PC-3 (cell line): ENCODE measurements around the gene DUSP28. TPM values are rescaled to one million over a fixed set of nuclear protein-coding genes. Genes with fewer than 3 reads are reported as not detected.

Source experiments
- ATAC-seq: fragments of 200-7000 bp; cut with Tn5 transposase; 2 replicates; pipeline ENCODE4 v1.9.1; 2020; ENCODE audit warnings: mild to moderate bottlenecking, moderate library complexity
- BruUV-seq: library from RNA; stranded (reverse); fragments of 400-500 nt; replicated peaks from 2 replicates; lab custom pipeline; 2021; lab: Mats Ljungman, UMichigan
- CTCF ChIA-PET: fragments of 300-600 bp; sonication (Branson Sonifier 250); formaldehyde crosslinking; loops from one replicate; lab custom pipeline; 2022; ENCODE audit warnings: antibody characterized with exemption; lab: Charles Lee
- POLR2A ChIA-PET: fragments of 300-600 bp; sonication (Branson Sonifier 250); formaldehyde crosslinking; loops from one replicate; lab custom pipeline; 2022; ENCODE audit warnings: antibody characterized with exemption; ENCODE audit not compliant: unreplicated experiment; lab: Charles Lee
- DNase-seq: peaks from one replicate; pipeline ENCODE4 v3.0.0-alpha.2; 2015
- H2AFZ ChIP-seq: fragments of 300-600 bp; sonication (generic); 2 replicates; pipeline ENCODE4 v1.6.0; 2016; ENCODE audit warnings: antibody characterized with exemption, low read length
- H3F3A ChIP-seq: fragments of 300-600 bp; sonication (generic); one replicate; pipeline ENCODE4 v1.6.0; 2017; ENCODE audit warnings: antibody characterized with exemption, low read length, control low read depth, mild to moderate bottlenecking; ENCODE audit not compliant: unreplicated experiment
- H3K27ac ChIP-seq: fragments of 300-600 bp; sonication (generic); 2 replicates; pipeline ENCODE4 v1.5.1; 2016; ENCODE audit warnings: mild to moderate bottlenecking, low read length
- H3K27me3 ChIP-seq: fragments of 300-600 bp; sonication (generic); 2 replicates; pipeline ENCODE4 v1.6.1; 2016; ENCODE audit warnings: low read length, mixed read lengths
- H3K36me3 ChIP-seq: fragments of 300-600 bp; sonication (generic); 2 replicates; pipeline ENCODE4 v1.6.1; 2016; ENCODE audit warnings: low read depth, mixed run types, low read length, mixed read lengths
- H3K4me1 ChIP-seq: fragments of 300-600 bp; sonication (generic); 2 replicates; pipeline ENCODE4 v1.5.1; 2016; ENCODE audit warnings: low read length; ENCODE audit not compliant: insufficient read depth
- H3K4me2 ChIP-seq: fragments of 300-600 bp; sonication (generic); 2 replicates; pipeline ENCODE4 v1.6.0; 2016; ENCODE audit warnings: low read length
- H3K4me3 ChIP-seq: fragments of 300-600 bp; sonication (generic); 2 replicates; pipeline ENCODE4 v1.5.1; 2016; ENCODE audit warnings: mild to moderate bottlenecking, low read length, mixed read lengths
- H3K79me2 ChIP-seq: fragments of 300-600 bp; sonication (generic); 2 replicates; pipeline ENCODE4 v1.6.1; 2017; ENCODE audit warnings: low read length, mixed read lengths
- H3K9ac ChIP-seq: fragments of 300-600 bp; sonication (generic); 2 replicates; pipeline ENCODE4 v1.6.0; 2016; ENCODE audit warnings: mild to moderate bottlenecking, low read length
- H3K9me2 ChIP-seq: fragments of 300-600 bp; sonication (generic); replicated peaks from 2 replicates; pipeline ENCODE4 v1.6.1; 2016; ENCODE audit warnings: mixed run types, low read length, mixed read lengths
- H3K9me3 ChIP-seq: fragments of 300-600 bp; sonication (generic); 2 replicates; pipeline ENCODE4 v1.6.1; 2016; ENCODE audit warnings: low read length, mixed read lengths
- H4K20me1 ChIP-seq: fragments of 300-600 bp; sonication (generic); 2 replicates; pipeline ENCODE4 v1.6.1; 2016; ENCODE audit warnings: low read length, mixed read lengths
- CTCF ChIP-seq: fragments of 300-600 bp; sonication (generic); conservative IDR thresholded peaks from 2 replicates; pipeline ENCODE4 v1.5.1; 2017; ENCODE audit warnings: antibody characterized with exemption, low read depth, mild to moderate bottlenecking, low read length
- EZH2 ChIP-seq: fragments of 300-600 bp; sonication (generic); IDR thresholded peaks from one replicate; pipeline ENCODE4 v1.6.1; 2017; ENCODE audit warnings: antibody characterized with exemption, mild to moderate bottlenecking, low read length; ENCODE audit not compliant: unreplicated experiment
- EZH2phosphoT487 ChIP-seq: fragments of 300-600 bp; sonication (generic); IDR thresholded peaks from 2 replicates; pipeline ENCODE4 v1.6.1; 2018; ENCODE audit warnings: mild to moderate bottlenecking, antibody characterized with exemption, low read length, borderline replicate concordance
- intact Hi-C: fragments of 100-400 bp; cut with micrococcal nuclease; formaldehyde crosslinking; loops from 2 replicates; pipeline ENCODE4 v1.9.0; 2023
- total RNA-seq: library from RNA; depleted of rRNA; stranded (reverse); fragments of >200 nt; gene quantifications from 2 replicates; pipeline ENCODE4 v1.2.3, GENCODE V29; 2014

Gene DUSP28
- total RNA-seq, 1 experiment from 2014 or later: 8.3 TPM

GRCh38 chr2:240573516-240574385, 13.6 kb downstream of the DUSP28 start:
- Histone ChIP-seq H3F3A (no peaks in the 10 kb centered on the region), H3K27ac (no peak overlapping the region), H4K20me1 (no peaks in the 10 kb centered on the region), H3K36me3 (peaks cover 4% of the 10 kb centered on the region; the same call in 1 of the 2 replicates), H3K4me2 (no peak overlapping the region), H3K27me3 (no peaks in the 10 kb centered on the region), H3K79me2 (peaks cover 37% of the 10 kb centered on the region), H3K4me1 (peaks cover 15% of the 10 kb centered on the region), H3K9me3 (no peaks in the 10 kb centered on the region), H3K9ac (no peak overlapping the region), H2AFZ (no peak overlapping the region), H3K9me2 (no peaks in the 10 kb centered on the region), H3K4me3 (no peak overlapping the region)
- ATAC-seq (no peak), DNase-seq (no peak)
- ChIA-PET POLR2A (no interaction called here), CTCF (no interaction called here)
- intact Hi-C loops: no loop called here
- no TSS peak for BruUV-seq
- TF ChIP-seq EZH2phosphoT487 (no peak), EZH2 (no peak)

- Histone ChIP-seq H3K4me1 (peaks cover 19% of the 10 kb centered on the region), H3K9me2 (no peaks in the 10 kb centered on the region), H3K27ac (no peak overlapping the region), H3K79me2 (peaks cover 33% of the 10 kb centered on the region), H2AFZ (no peak overlapping the region), H3K9ac (no peak overlapping the region), H3K27me3 (no peaks in the 10 kb centered on the region), H3F3A (no peaks in the 10 kb centered on the region), H4K20me1 (no peaks in the 10 kb centered on the region), H3K36me3 (peaks cover 4% of the 10 kb centered on the region; the same call in 1 of the 2 replicates), H3K4me3 (no peak overlapping the region), H3K9me3 (no peaks in the 10 kb centered on the region), H3K4me2 (no peak overlapping the region)
- ChIA-PET CTCF (no interaction called here), POLR2A (no interaction called here)
- BruUV-seq: no TSS peak
- DNase-seq (no peak), ATAC-seq (no peak)
- intact Hi-C loops: no loop called here
- no peak for TF ChIP-seq CTCF
- no peak for TF ChIP-seq EZH2
- no peak for TF ChIP-seq EZH2phosphoT487
Measured at GRCh38 chr2:240574386-240575100, 14.4 kb downstream of the DUSP28 start.

GRCh38 chr2:240575101-240575965, 15.2 kb downstream of the DUSP28 start:
- no peaks in the 10 kb centered on the region for H3K27me3 ChIP-seq
- no TSS peak for BruUV-seq
- H3K4me1 ChIP-seq: peaks cover 21% of the 10 kb centered on the region
- ChIA-PET POLR2A (no interaction called here), CTCF (no interaction called here)
- no peak for DNase-seq
- TF ChIP-seq EZH2phosphoT487 (no peak), EZH2 (no peak), CTCF (no peak)
- no peak overlapping the region for H2AFZ ChIP-seq
- no peak overlapping the region for H3K9ac ChIP-seq
- H3K36me3 ChIP-seq: peaks cover 4% of the 10 kb centered on the region; the same call in 1 of the 2 replicates
- H3K79me2 ChIP-seq: peaks cover 26% of the 10 kb centered on the region
- H4K20me1 ChIP-seq: no peaks in the 10 kb centered on the region
- no peak overlapping the region for H3K4me3 ChIP-seq
- no peaks in the 10 kb centered on the region for H3K9me3 ChIP-seq
- intact Hi-C loops: no loop called here
- no peak overlapping the region for H3K27ac ChIP-seq
- H3K9me2 ChIP-seq: no peaks in the 10 kb centered on the region
- ATAC-seq: no peak
- peaks cover 4% of the 10 kb centered on the region for H3F3A ChIP-seq
- H3K4me2 ChIP-seq: no peak overlapping the region
